OCI-LY1 (cell line): ENCODE data around the gene IL18BP.

Experiments
- H2AFZ ChIP-seq: fragments of 200-600 bp; sonication (generic), shearing (Covaris generic); 2 replicates; pipeline ENCODE4 v1.6.0; 2014; ENCODE audit warnings: antibody characterized with exemption, mild to moderate bottlenecking, low read length
- H3F3A ChIP-seq: fragments of 200-600 bp; sonication (generic), shearing (Covaris generic); 2 replicates; pipeline ENCODE4 v1.6.0; 2014; ENCODE audit warnings: mild to moderate bottlenecking, antibody characterized with exemption, low read length, moderate library complexity; ENCODE audit not compliant: insufficient read depth
- H3K27ac ChIP-seq: fragments of 200-600 bp; sonication (generic); 2 replicates; pipeline ENCODE4 v1.5.1; 2014; ENCODE audit warnings: low read length, mixed run types, mild to moderate bottlenecking, low read depth; ENCODE audit not compliant: poor library complexity, severe bottlenecking
- H3K27me3 ChIP-seq: fragments of 200-600 bp; sonication (generic); 2 replicates; pipeline ENCODE4 v1.6.0; 2014; ENCODE audit warnings: antibody characterized with exemption, mild to moderate bottlenecking, low read length, moderate library complexity; ENCODE audit not compliant: insufficient read depth
- H3K36me3 ChIP-seq: fragments of 200-600 bp; sonication (generic); 2 replicates; pipeline ENCODE4 v1.6.1; 2014; ENCODE audit warnings: mild to moderate bottlenecking, antibody characterized with exemption, low read length, moderate library complexity, mixed read lengths; ENCODE audit not compliant: insufficient read depth
- H3K4me1 ChIP-seq: fragments of 200-600 bp; sonication (generic); 2 replicates; pipeline ENCODE4 v1.5.1; 2014; ENCODE audit warnings: mild to moderate bottlenecking, low read length, moderate library complexity; ENCODE audit not compliant: insufficient read depth, severe bottlenecking
- H3K4me2 ChIP-seq: fragments of 200-600 bp; sonication (generic), shearing (Covaris generic); 2 replicates; pipeline ENCODE4 v1.6.1; 2014; ENCODE audit warnings: low read length
- H3K4me3 ChIP-seq: fragments of 200-600 bp; sonication (generic); 2 replicates; pipeline ENCODE4 v1.5.1; 2014; ENCODE audit warnings: low read length, low read depth, mild to moderate bottlenecking, mixed read lengths; ENCODE audit not compliant: poor library complexity, severe bottlenecking
- H3K79me2 ChIP-seq: fragments of 200-600 bp; shearing (Covaris generic); 2 replicates; pipeline ENCODE4 v1.6.1; 2016; ENCODE audit warnings: mixed run types, low read length, mixed read lengths; ENCODE audit not compliant: insufficient read depth
- H3K9ac ChIP-seq: fragments of 200-600 bp; sonication (generic), shearing (Covaris generic); 2 replicates; pipeline ENCODE4 v1.6.1; 2014; ENCODE audit warnings: mild to moderate bottlenecking, low read length, mixed read lengths
- H3K9me2 ChIP-seq: fragments of 200-600 bp; sonication (generic), shearing (Covaris generic); 2 replicates; pipeline ENCODE4 v1.6.1; 2014; ENCODE audit warnings: low read depth, mild to moderate bottlenecking, low read length, mixed read lengths
- H3K9me3 ChIP-seq: fragments of 200-600 bp; shearing (Covaris generic); 2 replicates; pipeline ENCODE4 v1.6.1; 2014; ENCODE audit warnings: low read length, mixed read lengths
- H4K20me1 ChIP-seq: fragments of 200-600 bp; sonication (generic), shearing (Covaris generic); 2 replicates; pipeline ENCODE4 v1.6.0; 2016; ENCODE audit warnings: mild to moderate bottlenecking, low read length; ENCODE audit not compliant: insufficient read depth
- CTCF ChIP-seq: fragments of 200-600 bp; sonication (generic), shearing (Covaris generic); IDR thresholded peaks from 2 replicates; pipeline ENCODE4 v1.5.1; 2017; ENCODE audit warnings: mild to moderate bottlenecking, antibody characterized with exemption, low read length, moderate library complexity, mixed read lengths
- EZH2 ChIP-seq: fragments of 200-600 bp; sonication (generic), shearing (Covaris generic); IDR thresholded peaks from 2 replicates; pipeline ENCODE4 v1.8.0; 2017; ENCODE audit warnings: borderline replicate concordance, mixed run types, mild to moderate bottlenecking, antibody characterized with exemption, low read length, moderate library complexity, mixed read lengths

Gene IL18BP

DNA sequence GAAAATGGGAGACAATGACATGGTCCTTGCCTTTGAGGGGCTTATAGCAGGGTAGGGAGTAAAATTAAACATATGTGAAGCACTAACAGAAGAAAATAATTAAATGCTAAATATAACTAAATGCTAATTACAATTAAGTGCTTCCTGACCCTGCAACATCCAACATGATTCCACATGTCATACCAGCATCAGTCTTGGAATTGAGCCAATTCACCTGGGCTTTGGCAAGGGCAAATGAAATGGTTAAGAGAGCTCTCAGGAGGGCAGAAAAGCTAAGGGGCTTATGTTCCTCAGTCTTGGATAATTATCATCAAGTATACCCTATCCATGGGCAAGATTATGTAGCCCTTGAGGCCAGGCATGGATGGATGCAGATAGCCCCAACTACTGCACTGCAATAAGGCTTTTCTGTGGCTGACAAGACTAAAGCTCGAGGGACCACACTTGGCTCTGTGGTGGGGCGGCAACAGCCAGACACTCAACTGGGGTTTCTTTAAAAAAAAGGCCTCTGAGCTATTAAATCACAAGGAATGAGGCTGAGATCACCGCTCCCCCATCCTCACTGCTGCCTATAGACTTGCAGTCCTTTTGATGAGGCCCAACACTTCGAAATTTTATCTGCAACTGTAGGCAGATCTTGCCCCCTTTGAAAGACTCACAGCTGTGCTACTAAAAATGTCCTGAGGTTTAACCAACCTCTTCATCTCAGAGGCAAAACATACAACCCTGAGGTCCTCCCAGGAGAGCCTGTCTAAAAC is 39.0 kb downstream of the IL18BP start:
- H3K4me1 ChIP-seq = peaks cover 65% of the 10 kb centered on the region
- no peak overlapping the region for H2AFZ ChIP-seq
- H3K36me3 ChIP-seq = peaks cover 33% of the 10 kb centered on the region
- no peaks in the 10 kb centered on the region for H3K9me3 ChIP-seq
- no peaks in the 10 kb centered on the region for H4K20me1 ChIP-seq
- peak overlapping the region; percentile 75 for H3K9ac ChIP-seq
- no peaks in the 10 kb centered on the region for H3K9me2 ChIP-seq
- H3K79me2 ChIP-seq = peaks cover 38% of the 10 kb centered on the region
- peak overlapping the region; percentile 76 for H3K4me2 ChIP-seq
- H3K27me3 ChIP-seq = no peaks in the 10 kb centered on the region
- no peaks in the 10 kb centered on the region for H3F3A ChIP-seq
- H3K4me3 ChIP-seq = peak overlapping the region; percentile 65
- H3K27ac ChIP-seq = peak overlapping the region; percentile 92
- TF ChIP-seq EZH2 = no peak

- H3K27ac ChIP-seq = peak overlapping the region; percentile 92
- H3K4me2 ChIP-seq = peak overlapping the region; percentile 76
- peak overlapping the region; percentile 75 for H3K9ac ChIP-seq
These were observed 39.8 kb downstream of the IL18BP start for GRCh38 chr11:72038491-72038890.

DNA sequence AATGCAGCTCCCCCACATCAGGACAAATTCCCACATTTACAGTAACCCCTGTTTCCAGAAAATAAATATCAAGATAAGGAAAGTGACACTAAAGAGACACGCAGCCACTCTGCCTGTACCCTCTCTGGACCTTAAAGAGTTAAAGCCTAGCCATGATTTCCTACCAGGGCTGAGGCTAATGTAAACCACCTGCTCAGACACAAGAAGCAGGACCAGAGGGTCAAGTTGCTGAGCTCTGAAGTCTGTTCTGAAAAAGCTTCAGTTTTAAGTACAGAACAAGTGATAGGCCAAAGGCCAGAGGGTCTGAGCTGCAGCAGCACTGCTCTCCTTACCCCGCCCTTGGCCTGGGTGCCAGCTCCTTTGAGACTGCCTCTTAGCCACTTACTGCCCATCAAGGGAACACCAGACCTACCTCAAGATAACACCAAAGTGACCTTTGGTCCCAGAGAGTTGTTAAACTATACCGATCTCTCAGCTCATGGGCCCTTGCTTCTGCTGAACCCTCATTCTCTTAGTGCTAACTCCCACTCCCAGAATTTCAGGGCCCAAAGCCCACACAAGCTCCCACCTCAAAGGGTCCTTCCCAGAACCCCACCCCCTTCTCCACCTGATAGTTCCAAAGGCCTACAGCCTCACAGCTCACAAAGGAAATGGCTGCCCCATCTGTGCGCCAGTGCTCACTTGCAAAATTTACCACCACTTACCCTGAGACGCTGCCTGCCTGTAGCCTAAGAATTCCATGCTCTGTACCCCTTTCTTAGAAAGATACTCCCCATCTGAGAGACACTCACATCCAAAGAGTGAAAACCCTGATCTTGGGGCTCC is 40.5 kb downstream of the IL18BP start:
- Histone ChIP-seq H3K4me2 (peak overlapping the region; percentile 76), H3F3A (no peaks in the 10 kb centered on the region), H2AFZ (no peak overlapping the region), H3K9me3 (no peaks in the 10 kb centered on the region), H3K4me3 (peak overlapping the region; percentile 65), H3K36me3 (peaks cover 21% of the 10 kb centered on the region; the same call in 1 of the 2 replicates), H4K20me1 (no peaks in the 10 kb centered on the region), H3K9me2 (no peaks in the 10 kb centered on the region), H3K27ac (peak overlapping the region; percentile 92), H3K79me2 (peaks cover 38% of the 10 kb centered on the region), H3K27me3 (no peaks in the 10 kb centered on the region), H3K9ac (peak overlapping the region; percentile 75), H3K4me1 (peaks cover 77% of the 10 kb centered on the region)
- TF ChIP-seq CTCF = no peak
- TF ChIP-seq EZH2 = no peak

More at GRCh38 chr11:72038491-72038890, 39.8 kb downstream of the IL18BP start:
- Histone ChIP-seq H3K27me3 (no peaks in the 10 kb centered on the region), H4K20me1 (no peaks in the 10 kb centered on the region), H3K79me2 (peaks cover 38% of the 10 kb centered on the region), H3F3A (no peaks in the 10 kb centered on the region), H3K4me3 (peak overlapping the region; percentile 65), H3K36me3 (peaks cover 28% of the 10 kb centered on the region), H3K4me1 (peaks cover 72% of the 10 kb centered on the region), H3K9me3 (no peaks in the 10 kb centered on the region), H3K9me2 (no peaks in the 10 kb centered on the region), H2AFZ (no peak overlapping the region)
- TF ChIP-seq EZH2 (no peak), CTCF (no peak)
